ENCODE data around the gene APOBEC3G.

Gene APOBEC3G

GRCh38 chr22:39114112-39114511 is 37.0 kb downstream of the APOBEC3G start:
- TF ChIP-seq CTCF (IDR thresholded peaks at IDR 0.05; ENCODE audit: extremely low read depth, insufficient read depth, missing control alignments) = no peak
- DNase-seq (ENCODE audit: low spot score) = no peak
- in situ Hi-C loops (cut with MboI; ENCODE audit: low pct_unique_long_range_greater_than_20kb, low sequenced_read_pairs, unreplicated experiment) = no loop called here

GRCh38 chr22:39115570-39115969 is 38.5 kb downstream of the APOBEC3G start:
- no peak for DNase-seq (ENCODE audit: low spot score)
- in situ Hi-C loops (cut with MboI; ENCODE audit: low pct_unique_long_range_greater_than_20kb, low sequenced_read_pairs, unreplicated experiment) = no loop called here
- TF ChIP-seq CTCF (IDR thresholded peaks at IDR 0.05; ENCODE audit: extremely low read depth, insufficient read depth, missing control alignments) = no peak

GRCh38 chr22:39115977-39116621 is 39.0 kb downstream of the APOBEC3G start:
- in situ Hi-C loops (cut with MboI; ENCODE audit: low pct_unique_long_range_greater_than_20kb, low sequenced_read_pairs, unreplicated experiment) = no loop called here
- DNase-seq (ENCODE audit: low spot score) = no peak
- TF ChIP-seq CTCF (IDR thresholded peaks at IDR 0.05; ENCODE audit: extremely low read depth, insufficient read depth, missing control alignments) = no peak

- in situ Hi-C loops (cut with MboI; ENCODE audit: low pct_unique_long_range_greater_than_20kb, low sequenced_read_pairs, unreplicated experiment) = no loop called here
- peak; percentile 76 for TF ChIP-seq CTCF (IDR thresholded peaks at IDR 0.05; ENCODE audit: extremely low read depth, insufficient read depth, missing control alignments)
- peak; percentile 78 for DNase-seq (ENCODE audit: low spot score)
These were observed 40.6 kb downstream of the APOBEC3G start for GRCh38 chr22:39117585-39118191.

GRCh38 chr22:39120983-39121382 is 43.9 kb downstream of the APOBEC3G start:
- TF ChIP-seq CTCF (IDR thresholded peaks at IDR 0.05; ENCODE audit: extremely low read depth, insufficient read depth, missing control alignments) = no peak
- in situ Hi-C loops (cut with MboI; ENCODE audit: low pct_unique_long_range_greater_than_20kb, low sequenced_read_pairs, unreplicated experiment) = loop anchor here (10.0 kb wide), 1 partner anchor 116 kb away; no protein-coding TSS in a partner anchor
- DNase-seq (ENCODE audit: low spot score) = no peak

GRCh38 chr22:39122772-39123470 is 45.8 kb downstream of the APOBEC3G start:
- in situ Hi-C loops (cut with MboI; ENCODE audit: low pct_unique_long_range_greater_than_20kb, low sequenced_read_pairs, unreplicated experiment) = loop anchor here (10.0 kb wide), 1 partner anchor 118 kb away; no protein-coding TSS in a partner anchor
- no peak for TF ChIP-seq CTCF (IDR thresholded peaks at IDR 0.05; ENCODE audit: extremely low read depth, insufficient read depth, missing control alignments)
- peak; percentile 9 for DNase-seq (ENCODE audit: low spot score)
